ENCODE measurements around the gene STK11. TPM values are rescaled to one million over a fixed set of nuclear protein-coding genes. Genes with fewer than 3 reads are reported as not detected.

Gene STK11
- total RNA-seq, 4 donors from 2014 or later, result 56.8 to 80.7 (median 60.9) TPM

GRCh38 chr19:1163283-1163933, 42.2 kb upstream of the STK11 start:
- TF ChIP-seq POLR2A (IDR thresholded peaks at IDR 0.05), result no peak
- TF ChIP-seq, protein P1, sequence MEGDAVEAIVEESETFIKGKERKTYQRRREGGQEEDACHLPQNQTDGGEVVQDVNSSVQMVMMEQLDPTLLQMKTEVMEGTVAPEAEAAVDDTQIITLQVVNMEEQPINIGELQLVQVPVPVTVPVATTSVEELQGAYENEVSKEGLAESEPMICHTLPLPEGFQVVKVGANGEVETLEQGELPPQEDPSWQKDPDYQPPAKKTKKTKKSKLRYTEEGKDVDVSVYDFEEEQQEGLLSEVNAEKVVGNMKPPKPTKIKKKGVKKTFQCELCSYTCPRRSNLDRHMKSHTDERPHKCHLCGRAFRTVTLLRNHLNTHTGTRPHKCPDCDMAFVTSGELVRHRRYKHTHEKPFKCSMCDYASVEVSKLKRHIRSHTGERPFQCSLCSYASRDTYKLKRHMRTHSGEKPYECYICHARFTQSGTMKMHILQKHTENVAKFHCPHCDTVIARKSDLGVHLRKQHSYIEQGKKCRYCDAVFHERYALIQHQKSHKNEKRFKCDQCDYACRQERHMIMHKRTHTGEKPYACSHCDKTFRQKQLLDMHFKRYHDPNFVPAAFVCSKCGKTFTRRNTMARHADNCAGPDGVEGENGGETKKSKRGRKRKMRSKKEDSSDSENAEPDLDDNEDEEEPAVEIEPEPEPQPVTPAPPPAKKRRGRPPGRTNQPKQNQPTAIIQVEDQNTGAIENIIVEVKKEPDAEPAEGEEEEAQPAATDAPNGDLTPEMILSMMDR (IDR thresholded peaks at IDR 0.05), result no peak
- TF ChIP-seq EP300 (IDR thresholded peaks at IDR 0.05), result no peak
- no peak for TF ChIP-seq POLR2AphosphoS5 (IDR thresholded peaks at IDR 0.05)
- ATAC-seq, result peak; percentile 31
- H3K27ac ChIP-seq, result no peak overlapping the region
- H3K4me3 ChIP-seq, result no peak overlapping the region
- whole genome bisulfite sequencing, 2 donors (ENCODE audit: low coverage in 1 of 2), result 80% methylated on average over 3 of the region's 41 CpGs; no CpG with 5 or more reads in 1 of the 2 donors
- no peaks in the 10 kb centered on the region for H3K9me3 ChIP-seq
- H3K27me3 ChIP-seq, result no peaks in the 10 kb centered on the region
- peaks cover 0 to 34% of the 10 kb centered on the region in 2 donors for H3K36me3 ChIP-seq
- peaks cover 0 to 45% (median 4%) of the 10 kb centered on the region in 3 donors for H3K4me1 ChIP-seq

DNA sequence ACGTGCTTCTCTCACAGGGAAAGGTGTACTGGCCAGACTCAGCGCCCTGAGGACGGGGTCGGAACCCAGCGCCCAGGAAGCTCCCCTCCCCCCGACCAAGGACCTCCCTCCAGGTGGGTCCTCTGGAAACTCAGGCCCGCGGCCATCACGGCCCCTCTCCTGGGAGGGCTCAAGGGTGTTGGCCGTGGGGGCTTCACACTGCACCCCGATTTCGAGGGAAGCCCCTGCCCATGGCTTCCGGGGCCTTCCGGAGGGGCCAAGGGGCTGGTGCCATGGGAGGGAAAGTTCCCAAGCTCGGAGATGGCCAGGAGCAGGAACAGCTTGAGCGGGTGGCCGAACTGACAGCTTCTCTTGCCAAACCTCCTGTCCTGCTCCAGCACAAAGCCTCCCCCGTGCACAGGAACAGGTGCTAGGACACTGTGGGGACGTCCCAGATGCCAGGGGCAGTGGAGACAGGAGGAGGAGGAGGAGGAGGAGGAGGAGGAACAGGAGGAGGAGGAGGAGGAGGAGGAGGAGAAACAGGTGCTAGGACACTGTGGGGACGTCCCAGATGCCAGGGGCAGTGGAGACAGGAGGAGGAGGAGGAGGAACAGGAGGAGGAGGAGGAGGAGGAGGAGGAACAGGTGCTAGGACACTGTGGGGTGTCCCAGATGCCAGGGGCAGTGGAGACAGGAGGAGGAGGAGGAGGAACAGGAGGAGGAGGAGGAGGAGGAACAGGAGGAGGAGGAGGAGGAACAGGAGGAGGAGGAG, 41.5 kb upstream of the STK11 start:
- Histone ChIP-seq H3K27ac (no peak overlapping the region), H3K4me1 (peaks cover 0 to 52% (median 4%) of the 10 kb centered on the region in 3 donors), H3K9me3 (no peaks in the 10 kb centered on the region), H3K36me3 (peaks cover 0 to 35% of the 10 kb centered on the region in 2 donors), H3K27me3 (no peaks in the 10 kb centered on the region), H3K4me3 (no peak overlapping the region)
- WGBS, 2 donors (ENCODE audit: low coverage in 1 of 2), result 0% methylated on average over 1 of the region's 20 CpGs; no CpG with 5 or more reads in 1 of the 2 donors
- ATAC-seq, result no peak
- TF ChIP-seq, protein P1 (IDR thresholded peaks at IDR 0.05), result no peak
- TF ChIP-seq POLR2AphosphoS5 (IDR thresholded peaks at IDR 0.05), result no peak
- no peak for TF ChIP-seq EP300 (IDR thresholded peaks at IDR 0.05)
- no peak for TF ChIP-seq POLR2A (IDR thresholded peaks at IDR 0.05)

- H3K27ac ChIP-seq, result peak overlapping the region in 2 of 4 donors; percentile 0 to 17
- no peak for TF ChIP-seq POLR2A (IDR thresholded peaks at IDR 0.05)
- TF ChIP-seq EP300 (IDR thresholded peaks at IDR 0.05), result no peak
- TF ChIP-seq POLR2AphosphoS5 (IDR thresholded peaks at IDR 0.05), result no peak
- TF ChIP-seq, protein P1 (IDR thresholded peaks at IDR 0.05), result no peak
- ATAC-seq, result no peak
Observed at GRCh38 chr19:1164684-1165531, 40.7 kb upstream of the STK11 start.

DNA sequence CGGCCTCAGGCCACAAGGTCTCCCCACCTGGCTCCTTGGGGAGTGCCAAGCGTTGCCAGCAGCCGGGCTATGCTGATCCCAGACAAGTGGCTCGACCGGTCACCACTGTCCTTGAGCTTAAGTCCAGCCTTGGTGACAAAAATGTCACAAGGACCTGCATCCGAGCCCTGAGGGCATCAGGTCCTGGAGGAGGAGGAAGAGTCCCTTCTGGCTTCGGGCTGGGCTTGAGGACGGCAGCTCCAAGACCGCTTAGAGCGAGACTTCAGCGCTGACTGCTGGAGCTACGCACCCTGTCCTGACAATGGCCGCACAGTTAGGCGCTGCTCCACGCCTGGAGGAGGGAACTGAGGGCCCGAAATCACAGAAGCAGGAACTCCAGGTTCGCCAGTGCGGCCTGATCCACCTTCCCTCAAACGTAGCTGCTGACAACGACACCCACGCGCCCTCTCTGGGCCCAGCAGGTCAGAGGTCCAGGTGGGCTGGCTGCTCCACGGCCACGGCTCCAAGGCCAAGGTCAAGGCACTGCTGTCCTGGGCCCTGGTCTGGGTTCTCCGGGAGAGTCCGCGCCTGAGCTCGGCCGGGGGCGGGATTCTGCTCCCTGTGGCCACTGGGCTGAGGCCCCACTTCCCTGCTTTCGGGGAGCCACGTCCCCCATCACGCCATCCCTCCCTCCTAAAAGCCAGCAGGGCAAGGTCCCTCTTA, 38.6 kb upstream of the STK11 start:
- WGBS, 2 donors (ENCODE audit: low coverage in 1 of 2), result 100% methylated on average over 1 of the region's 33 CpGs; no CpG with 5 or more reads in 1 of the 2 donors
- Histone ChIP-seq H3K9me3 (no peaks in the 10 kb centered on the region), H3K36me3 (peaks cover 0 to 28% of the 10 kb centered on the region in 2 donors), H3K27ac (no peak overlapping the region), H3K4me3 (no peak overlapping the region), H3K4me1 (peaks cover 0 to 72% (median 24%) of the 10 kb centered on the region in 3 donors), H3K27me3 (no peaks in the 10 kb centered on the region)
- ATAC-seq, result no peak
- no peak for TF ChIP-seq POLR2A (IDR thresholded peaks at IDR 0.05)
- TF ChIP-seq POLR2AphosphoS5 (IDR thresholded peaks at IDR 0.05), result no peak
- TF ChIP-seq, protein P1 (IDR thresholded peaks at IDR 0.05), result no peak
- no peak for TF ChIP-seq EP300 (IDR thresholded peaks at IDR 0.05)

More at GRCh38 chr19:1164684-1165531, 40.7 kb upstream of the STK11 start:
- Histone ChIP-seq H3K36me3 (peaks cover 0 to 34% of the 10 kb centered on the region in 2 donors), H3K4me1 (peaks cover 0 to 58% (median 8%) of the 10 kb centered on the region in 3 donors), H3K27me3 (no peaks in the 10 kb centered on the region), H3K9me3 (no peaks in the 10 kb centered on the region), H3K4me3 (no peak overlapping the region)
- 47 to 95% methylated on average over 6 to 7 of the region's 21 CpGs for WGBS, 2 donors (ENCODE audit: low coverage in 1 of 2)

Measured in gastroesophageal sphincter (tissue), 4 donors.